Measurements from ENCODE around the gene MUC2.

MUC2 gene

DNA sequence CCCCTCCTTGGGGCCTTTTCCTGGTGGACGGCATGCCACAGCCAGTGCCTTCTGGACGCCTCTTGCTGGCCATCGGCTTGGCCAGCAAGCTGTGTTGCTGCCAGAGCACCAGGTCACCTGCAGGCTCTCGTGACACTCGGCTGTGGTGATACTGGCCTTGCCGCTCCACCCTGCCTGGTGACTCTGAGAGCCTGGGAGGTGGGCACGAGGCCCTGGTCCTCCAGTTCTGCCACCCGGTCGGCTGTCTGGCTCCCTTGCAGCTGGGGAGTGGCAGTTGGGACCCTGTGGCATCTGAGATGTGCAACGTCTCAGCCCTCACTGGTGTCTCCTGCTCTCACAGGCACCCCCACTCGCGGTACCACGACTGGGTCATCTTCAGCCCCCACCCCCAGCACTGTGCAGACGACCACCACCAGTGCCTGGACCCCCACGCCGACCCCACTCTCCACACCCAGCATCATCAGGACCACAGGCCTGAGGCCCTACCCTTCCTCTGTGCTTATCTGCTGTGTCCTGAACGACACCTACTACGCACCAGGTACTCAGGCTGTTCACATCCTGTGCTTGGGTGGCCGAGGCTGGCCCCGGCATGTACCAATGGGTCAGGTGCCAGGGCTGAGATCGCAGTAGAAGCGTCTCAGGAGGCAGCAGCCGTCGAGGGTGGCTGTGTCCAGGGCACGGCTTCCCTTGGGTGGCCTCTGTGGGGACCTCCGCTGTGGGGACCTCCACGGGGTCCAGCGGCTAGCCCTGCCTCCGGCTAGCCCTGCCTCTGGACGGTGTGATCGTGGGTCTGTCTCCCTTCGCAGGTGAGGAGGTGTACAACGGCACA, 26.0 kb downstream of the MUC2 start:
- DNase-seq (ENCODE audit: low read depth): no peak
- TF ChIP-seq, protein P1, sequence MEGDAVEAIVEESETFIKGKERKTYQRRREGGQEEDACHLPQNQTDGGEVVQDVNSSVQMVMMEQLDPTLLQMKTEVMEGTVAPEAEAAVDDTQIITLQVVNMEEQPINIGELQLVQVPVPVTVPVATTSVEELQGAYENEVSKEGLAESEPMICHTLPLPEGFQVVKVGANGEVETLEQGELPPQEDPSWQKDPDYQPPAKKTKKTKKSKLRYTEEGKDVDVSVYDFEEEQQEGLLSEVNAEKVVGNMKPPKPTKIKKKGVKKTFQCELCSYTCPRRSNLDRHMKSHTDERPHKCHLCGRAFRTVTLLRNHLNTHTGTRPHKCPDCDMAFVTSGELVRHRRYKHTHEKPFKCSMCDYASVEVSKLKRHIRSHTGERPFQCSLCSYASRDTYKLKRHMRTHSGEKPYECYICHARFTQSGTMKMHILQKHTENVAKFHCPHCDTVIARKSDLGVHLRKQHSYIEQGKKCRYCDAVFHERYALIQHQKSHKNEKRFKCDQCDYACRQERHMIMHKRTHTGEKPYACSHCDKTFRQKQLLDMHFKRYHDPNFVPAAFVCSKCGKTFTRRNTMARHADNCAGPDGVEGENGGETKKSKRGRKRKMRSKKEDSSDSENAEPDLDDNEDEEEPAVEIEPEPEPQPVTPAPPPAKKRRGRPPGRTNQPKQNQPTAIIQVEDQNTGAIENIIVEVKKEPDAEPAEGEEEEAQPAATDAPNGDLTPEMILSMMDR (conservative IDR thresholded peaks at IDR 0.05; ENCODE audit: low read depth, low read length): no peak
- no peak overlapping the region for H3K4me3 ChIP-seq (ENCODE audit: low read length)

DNA sequence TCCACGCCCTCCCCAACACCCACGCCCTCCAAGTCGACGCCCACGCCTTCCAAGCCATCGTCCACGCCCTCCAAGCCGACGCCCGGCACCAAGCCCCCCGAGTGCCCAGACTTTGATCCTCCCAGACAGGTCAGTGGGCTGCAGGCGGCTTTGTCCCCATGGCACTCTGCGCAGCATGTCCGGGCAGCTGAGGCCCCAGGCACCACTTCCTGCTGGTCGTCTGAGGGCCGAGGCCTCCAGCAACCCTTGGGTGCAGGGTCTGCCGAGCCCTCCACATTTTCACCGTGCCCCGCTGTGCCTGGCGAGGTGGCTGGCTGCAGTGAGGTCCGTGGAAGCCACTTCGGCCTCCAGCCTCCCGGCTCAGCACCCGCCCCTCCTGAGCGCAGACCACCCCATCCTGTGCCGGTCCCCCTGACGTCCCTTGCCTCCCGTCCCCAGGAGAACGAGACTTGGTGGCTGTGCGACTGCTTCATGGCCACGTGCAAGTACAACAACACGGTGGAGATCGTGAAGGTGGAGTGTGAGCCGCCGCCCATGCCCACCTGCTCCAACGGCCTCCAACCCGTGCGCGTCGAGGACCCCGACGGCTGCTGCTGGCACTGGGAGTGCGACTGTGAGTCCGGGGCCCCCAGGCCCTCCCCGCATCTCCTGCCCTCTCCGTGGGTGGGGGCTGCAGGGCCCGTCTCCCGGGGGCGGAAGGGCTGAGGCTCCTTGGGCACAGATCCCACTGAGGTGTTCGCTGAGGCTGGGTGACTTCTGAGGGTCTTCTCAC, 26.8 kb downstream of the MUC2 start:
- DNase-seq (ENCODE audit: low read depth): no peak
- H3K4me3 ChIP-seq (ENCODE audit: low read length): no peak overlapping the region
- TF ChIP-seq, protein P1 (conservative IDR thresholded peaks at IDR 0.05; ENCODE audit: low read depth, low read length): no peak

DNA sequence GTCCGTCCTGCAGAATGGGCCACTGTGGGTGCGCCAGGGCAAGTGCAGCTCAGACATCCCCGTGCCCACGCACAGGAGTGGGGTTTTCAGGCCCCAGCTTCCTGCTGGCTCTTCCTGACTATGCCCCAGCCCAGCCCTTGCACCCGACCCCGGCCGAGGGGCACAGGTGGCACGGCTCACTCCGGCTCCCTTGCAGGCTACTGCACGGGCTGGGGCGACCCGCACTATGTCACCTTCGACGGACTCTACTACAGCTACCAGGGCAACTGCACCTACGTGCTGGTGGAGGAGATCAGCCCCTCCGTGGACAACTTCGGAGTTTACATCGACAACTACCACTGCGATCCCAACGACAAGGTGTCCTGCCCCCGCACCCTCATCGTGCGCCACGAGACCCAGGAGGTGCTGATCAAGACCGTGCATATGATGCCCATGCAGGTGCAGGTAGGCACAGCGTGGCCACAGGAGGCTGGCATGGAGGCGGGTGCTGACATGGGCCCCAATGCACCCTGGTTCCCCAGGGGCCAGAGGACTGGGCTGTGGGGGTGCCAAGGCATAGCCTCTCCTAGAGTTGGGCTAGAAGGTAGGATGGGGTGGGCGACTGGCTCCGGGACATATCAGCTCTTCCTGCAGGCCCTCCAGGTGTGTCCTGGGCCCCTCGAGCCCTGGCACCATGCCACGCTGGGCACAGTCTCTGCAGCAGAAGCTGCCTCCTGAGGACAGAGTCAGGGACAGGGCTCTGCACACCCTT, 27.7 kb downstream of the MUC2 start:
- TF ChIP-seq, protein P1 (conservative IDR thresholded peaks at IDR 0.05; ENCODE audit: low read depth, low read length): no peak
- H3K4me3 ChIP-seq (ENCODE audit: low read length): no peak overlapping the region
- no peak for DNase-seq (ENCODE audit: low read depth)

DNA sequence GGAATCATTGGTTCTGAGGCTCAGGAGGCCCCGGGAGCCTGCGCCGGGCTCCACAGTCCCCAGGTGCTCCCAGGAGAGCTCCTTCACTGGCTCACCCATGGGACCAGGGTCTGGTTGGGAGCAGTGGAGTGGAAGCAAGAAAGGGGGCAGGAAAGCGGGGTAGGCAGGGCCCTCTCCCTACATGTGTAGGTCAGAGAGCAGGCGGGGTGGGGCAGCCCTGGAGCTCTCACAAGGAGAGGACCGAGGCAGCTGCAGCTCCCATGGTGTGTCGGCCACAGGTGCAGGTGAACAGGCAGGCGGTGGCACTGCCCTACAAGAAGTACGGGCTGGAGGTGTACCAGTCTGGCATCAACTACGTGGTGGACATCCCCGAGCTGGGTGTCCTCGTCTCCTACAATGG, 28.3 kb downstream of the MUC2 start:
- TF ChIP-seq, protein P1 (conservative IDR thresholded peaks at IDR 0.05; ENCODE audit: low read depth, low read length): no peak
- no peak for DNase-seq (ENCODE audit: low read depth)
- no peak overlapping the region for H3K4me3 ChIP-seq (ENCODE audit: low read length)

DNA sequence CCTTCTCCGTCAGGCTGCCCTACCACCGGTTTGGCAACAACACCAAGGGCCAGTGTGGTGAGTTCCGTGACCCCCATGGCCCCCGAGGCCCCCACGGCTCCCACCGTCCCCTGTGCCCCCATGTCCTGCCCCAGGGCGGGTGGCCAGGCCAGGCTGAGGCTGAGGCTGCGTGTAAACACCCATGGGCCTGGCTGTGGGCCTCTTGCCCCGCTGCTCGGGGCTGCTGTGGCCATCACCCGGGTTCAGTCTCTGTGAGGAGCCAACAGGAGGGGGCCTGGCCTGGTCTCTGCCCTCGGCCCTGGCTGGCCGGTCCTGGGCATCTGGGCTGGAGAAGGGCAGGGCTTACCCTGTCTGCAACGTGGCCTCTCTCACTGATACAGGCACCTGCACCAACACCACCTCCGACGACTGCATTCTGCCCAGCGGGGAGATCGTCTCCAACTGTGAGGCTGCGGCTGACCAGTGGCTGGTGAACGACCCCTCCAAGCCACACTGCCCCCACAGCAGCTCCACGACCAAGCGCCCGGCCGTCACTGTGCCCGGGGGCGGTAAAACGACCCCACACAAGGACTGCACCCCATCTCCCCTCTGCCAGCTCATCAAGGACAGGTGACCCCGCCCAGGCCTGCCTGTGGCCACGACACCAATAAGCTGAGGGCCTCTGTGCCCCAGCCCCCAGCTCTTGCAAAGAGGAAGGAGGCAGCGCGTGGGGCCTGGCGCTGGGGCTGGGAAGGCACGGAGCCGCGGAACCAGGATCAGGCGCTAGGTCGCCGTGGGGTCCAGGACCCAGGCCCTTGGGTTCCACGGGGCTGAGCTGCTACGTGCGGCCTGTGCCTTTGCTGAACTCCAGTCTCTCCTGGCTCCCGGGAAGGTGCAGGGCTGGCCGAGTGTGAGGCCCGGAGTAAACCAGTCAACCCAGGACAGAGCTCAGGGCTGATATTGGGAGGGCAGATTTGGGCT, 29.0 kb downstream of the MUC2 start:
- TF ChIP-seq, protein P1 (conservative IDR thresholded peaks at IDR 0.05; ENCODE audit: low read depth, low read length): no peak
- H3K4me3 ChIP-seq (ENCODE audit: low read length): no peak overlapping the region
- no peak for DNase-seq (ENCODE audit: low read depth)

All from retinal pigment epithelial cell (primary cell).